Measurements from ENCODE around the gene WNT3A. TPM values are rescaled to one million over a fixed set of nuclear protein-coding genes. Genes with fewer than 3 reads are reported as not detected.

WNT3A gene
- total RNA-seq, 1 donor from 2014 or later: not detected

DNA sequence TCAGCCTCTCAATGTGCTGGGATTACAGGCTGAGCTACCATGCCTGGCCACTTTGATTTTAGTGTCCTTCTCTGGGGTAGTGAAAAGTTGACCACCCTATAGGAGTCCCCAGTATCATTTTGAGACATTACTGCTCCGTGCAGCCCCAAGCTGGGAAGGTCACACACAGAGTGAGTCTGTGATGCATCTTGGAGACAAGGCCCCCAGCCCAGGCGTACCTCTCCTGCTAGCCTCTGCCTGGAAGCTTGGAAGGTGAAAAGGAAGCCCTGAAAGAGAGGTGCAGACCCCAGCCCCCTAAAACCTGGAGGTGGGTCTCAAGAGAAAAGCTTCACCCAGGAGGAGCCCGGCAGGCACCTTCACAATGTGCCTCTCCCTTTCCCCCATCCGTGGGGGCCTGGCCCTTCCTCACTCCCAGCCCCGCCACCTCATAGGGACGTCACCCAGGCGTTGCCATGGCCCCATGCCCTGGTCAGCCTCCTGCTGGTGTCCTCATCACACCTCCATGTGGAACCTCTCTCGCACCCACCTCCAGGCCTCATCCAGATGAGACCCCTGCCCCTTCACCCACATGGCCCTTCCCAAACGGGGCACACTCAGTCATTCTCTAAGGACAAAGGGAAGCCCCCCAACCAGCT is 70.1 kb downstream of the WNT3A start:
- intact Hi-C loops (cut with DNase I): no loop called here
- DNase-seq (ENCODE audit: extremely low spot score in 2 of 2): no peak
- no peak overlapping the region for H3K4me3 ChIP-seq
- H3K4me1 ChIP-seq: peaks cover 21% of the 10 kb centered on the region
- no peak overlapping the region for H3K27ac ChIP-seq
- no peaks in the 10 kb centered on the region for H3K36me3 ChIP-seq
- no peaks in the 10 kb centered on the region for H3K27me3 ChIP-seq
- no peaks in the 10 kb centered on the region for H3K9me3 ChIP-seq
- TF ChIP-seq POLR2AphosphoS5 (IDR thresholded peaks at IDR 0.05; ENCODE audit: insufficient read depth in 1 of 2, low read depth in 1 of 2) (no peak), POLR2A (IDR thresholded peaks at IDR 0.05) (no peak)
- TF ChIP-seq, protein P1, sequence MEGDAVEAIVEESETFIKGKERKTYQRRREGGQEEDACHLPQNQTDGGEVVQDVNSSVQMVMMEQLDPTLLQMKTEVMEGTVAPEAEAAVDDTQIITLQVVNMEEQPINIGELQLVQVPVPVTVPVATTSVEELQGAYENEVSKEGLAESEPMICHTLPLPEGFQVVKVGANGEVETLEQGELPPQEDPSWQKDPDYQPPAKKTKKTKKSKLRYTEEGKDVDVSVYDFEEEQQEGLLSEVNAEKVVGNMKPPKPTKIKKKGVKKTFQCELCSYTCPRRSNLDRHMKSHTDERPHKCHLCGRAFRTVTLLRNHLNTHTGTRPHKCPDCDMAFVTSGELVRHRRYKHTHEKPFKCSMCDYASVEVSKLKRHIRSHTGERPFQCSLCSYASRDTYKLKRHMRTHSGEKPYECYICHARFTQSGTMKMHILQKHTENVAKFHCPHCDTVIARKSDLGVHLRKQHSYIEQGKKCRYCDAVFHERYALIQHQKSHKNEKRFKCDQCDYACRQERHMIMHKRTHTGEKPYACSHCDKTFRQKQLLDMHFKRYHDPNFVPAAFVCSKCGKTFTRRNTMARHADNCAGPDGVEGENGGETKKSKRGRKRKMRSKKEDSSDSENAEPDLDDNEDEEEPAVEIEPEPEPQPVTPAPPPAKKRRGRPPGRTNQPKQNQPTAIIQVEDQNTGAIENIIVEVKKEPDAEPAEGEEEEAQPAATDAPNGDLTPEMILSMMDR (IDR thresholded peaks at IDR 0.05): no peak

DNA sequence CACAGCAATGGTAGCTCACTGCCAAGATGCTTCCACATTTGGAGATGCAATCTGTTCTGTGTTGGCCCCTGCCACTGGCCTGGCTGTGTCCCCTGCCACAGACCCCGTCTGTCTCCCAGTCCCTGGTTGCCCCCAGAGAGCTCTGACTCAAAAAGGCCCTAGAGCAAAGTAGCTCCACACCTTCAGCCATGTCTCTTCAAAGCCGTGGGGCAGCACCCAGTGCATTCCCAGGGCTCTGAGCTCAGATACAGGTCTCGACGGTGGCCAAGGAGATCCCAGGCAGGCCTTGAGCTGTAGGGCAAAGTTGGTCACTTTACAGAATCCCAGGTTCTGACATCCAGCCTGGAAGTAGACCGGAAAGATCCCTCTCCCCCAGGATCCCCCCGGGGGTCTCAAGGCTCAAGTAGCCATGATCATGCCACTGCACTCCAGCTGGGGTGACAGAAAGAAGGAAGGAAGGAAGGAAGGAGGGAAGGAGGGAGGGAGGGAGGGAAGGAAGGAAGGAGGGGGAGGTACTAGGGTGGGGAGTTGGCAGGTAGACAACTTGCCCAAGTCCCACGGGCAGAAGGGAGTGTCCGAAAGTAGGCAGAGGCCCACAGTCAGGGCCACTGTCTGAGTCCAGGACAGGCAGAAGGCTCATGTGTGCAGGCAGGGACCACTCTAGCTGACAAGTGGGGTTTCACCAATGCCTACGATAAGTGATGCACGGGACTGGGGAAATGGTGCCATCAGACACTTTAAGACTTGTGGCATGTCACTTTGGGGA is 71.0 kb downstream of the WNT3A start:
- TF ChIP-seq POLR2AphosphoS5 (IDR thresholded peaks at IDR 0.05; ENCODE audit: insufficient read depth in 1 of 2, low read depth in 1 of 2): no peak
- TF ChIP-seq, protein P1 (IDR thresholded peaks at IDR 0.05): no peak
- no peak for TF ChIP-seq POLR2A (IDR thresholded peaks at IDR 0.05)
- peaks cover 21% of the 10 kb centered on the region for H3K4me1 ChIP-seq
- H3K27me3 ChIP-seq: no peaks in the 10 kb centered on the region
- intact Hi-C loops (cut with DNase I): no loop called here
- H3K36me3 ChIP-seq: no peaks in the 10 kb centered on the region
- no peaks in the 10 kb centered on the region for H3K9me3 ChIP-seq
- no peak for DNase-seq (ENCODE audit: extremely low spot score in 2 of 2)
- H3K27ac ChIP-seq: no peak overlapping the region
- no peak overlapping the region for H3K4me3 ChIP-seq

DNA sequence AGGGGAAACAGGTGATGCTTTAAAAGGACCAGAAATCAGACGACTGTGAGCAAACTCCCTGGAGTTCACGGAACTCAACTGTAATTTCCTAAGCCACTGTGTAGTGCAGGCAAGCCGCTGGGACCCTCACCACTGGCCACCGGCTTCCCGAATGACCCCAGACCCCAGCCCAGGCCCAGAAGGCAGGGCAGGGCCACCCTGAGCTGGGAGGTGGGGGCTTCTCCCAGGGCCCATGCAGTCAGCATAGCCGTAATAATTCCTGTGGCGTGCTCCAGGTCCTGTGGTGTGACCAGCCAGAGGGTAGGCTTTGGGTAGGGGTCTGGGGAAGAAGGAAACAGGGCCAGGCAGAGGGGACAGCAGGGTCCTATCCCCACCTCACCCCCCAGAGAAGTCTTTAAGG is 72.2 kb downstream of the WNT3A start:
- no peaks in the 10 kb centered on the region for H3K9me3 ChIP-seq
- TF ChIP-seq, protein P1 (IDR thresholded peaks at IDR 0.05): no peak
- TF ChIP-seq POLR2AphosphoS5 (IDR thresholded peaks at IDR 0.05; ENCODE audit: insufficient read depth in 1 of 2, low read depth in 1 of 2) (no peak), POLR2A (IDR thresholded peaks at IDR 0.05) (no peak)
- intact Hi-C loops (cut with DNase I): no loop called here
- no peaks in the 10 kb centered on the region for H3K27me3 ChIP-seq
- no peak for DNase-seq (ENCODE audit: extremely low spot score in 2 of 2)
- peaks cover 26% of the 10 kb centered on the region for H3K4me1 ChIP-seq
- H3K36me3 ChIP-seq: no peaks in the 10 kb centered on the region
- H3K27ac ChIP-seq: no peak overlapping the region
- no peak overlapping the region for H3K4me3 ChIP-seq

DNA sequence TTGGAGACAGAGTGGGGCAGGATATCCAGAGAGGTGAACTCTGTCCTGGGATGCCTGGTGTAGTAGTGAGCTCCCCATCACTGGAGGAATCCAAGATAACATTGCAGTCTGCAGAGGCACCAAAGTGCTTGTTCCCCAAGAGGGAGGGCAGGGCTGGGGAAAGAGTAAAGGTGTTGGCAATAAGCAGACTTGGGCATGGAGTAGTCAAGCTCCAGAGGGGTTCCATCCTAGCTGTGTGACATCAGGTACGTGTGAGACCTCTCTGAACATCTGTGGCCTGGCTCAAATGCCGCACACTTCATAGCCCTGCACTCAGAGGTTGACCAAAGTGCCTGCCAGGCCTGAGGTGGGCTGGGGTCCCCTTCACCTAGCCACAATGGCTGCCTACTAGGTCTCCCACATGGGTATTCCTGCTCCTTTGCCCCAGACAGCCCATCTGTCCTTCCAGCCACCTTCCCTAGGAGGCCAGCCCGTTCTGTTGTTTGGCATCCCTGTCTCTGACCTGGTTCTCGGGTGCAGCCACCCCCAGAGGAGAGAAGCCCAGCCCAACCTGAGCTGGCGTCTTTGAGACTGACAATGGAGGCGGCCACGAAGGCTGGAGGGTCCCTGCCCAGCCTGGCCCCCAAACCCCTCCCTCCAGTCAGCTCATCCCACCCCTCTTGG is 72.9 kb downstream of the WNT3A start:
- H3K4me1 ChIP-seq: peaks cover 34% of the 10 kb centered on the region
- no peak for DNase-seq (ENCODE audit: extremely low spot score in 2 of 2)
- H3K27me3 ChIP-seq: no peaks in the 10 kb centered on the region
- H3K9me3 ChIP-seq: no peaks in the 10 kb centered on the region
- no peak overlapping the region for H3K27ac ChIP-seq
- intact Hi-C loops (cut with DNase I): loop anchor here (10.0 kb wide), 2 partner anchors 85 to 345 kb away; partner anchors contain the start of genes IBA57, JMJD4 and SNAP47
- H3K36me3 ChIP-seq: no peaks in the 10 kb centered on the region
- TF ChIP-seq, protein P1 (IDR thresholded peaks at IDR 0.05): no peak
- TF ChIP-seq POLR2AphosphoS5 (IDR thresholded peaks at IDR 0.05; ENCODE audit: insufficient read depth in 1 of 2, low read depth in 1 of 2) (no peak), POLR2A (IDR thresholded peaks at IDR 0.05) (no peak)
- H3K4me3 ChIP-seq: no peak overlapping the region

All from vagina (tissue), 2 donors.